Keratinocyte (primary cell): ENCODE results near the gene GRAMD4. TPM values are rescaled to one million over a fixed set of nuclear protein-coding genes. Genes with fewer than 3 reads are reported as not detected.

Source experiments
- DNase-seq: peaks from one replicate; pipeline ENCODE4 v3.0.0-alpha.2; 2011; ENCODE audit warnings: low read depth, missing footprints, low spot score
- FAIRE-seq: peaks from 2 replicates; lab custom pipeline; 2011; peaks lifted over from hg19 to GRCh38; lab: Jason Lieb, UNC
- H2AFZ ChIP-seq: 2 replicates; pipeline ENCODE4 v1.6.0; 2012; ENCODE audit warnings: low read length, control low read depth, inconsistent platforms; ENCODE audit not compliant: control insufficient read depth
- H3K27ac ChIP-seq: 2 replicates; pipeline ENCODE4 v1.5.1; 2011; ENCODE audit warnings: low read length; ENCODE audit not compliant: control insufficient read depth, insufficient read depth
- H3K27me3 ChIP-seq: 3 replicates; pipeline ENCODE4 v1.6.0; 2011; ENCODE audit warnings: low read length; ENCODE audit not compliant: control insufficient read depth, insufficient read depth; ENCODE audit errors: extremely low read depth
- H3K36me3 ChIP-seq, 2 experiments: 2 replicates in 1 of 2; 3 replicates in 1 of 2; pipeline ENCODE4 v1.5.1; 2011; ENCODE audit warnings: low read length in 2 of 2, mild to moderate bottlenecking in 1 of 2; ENCODE audit not compliant: control insufficient read depth in 2 of 2, insufficient read depth in 2 of 2; ENCODE audit errors: extremely low read depth in 1 of 2
- H3K4me1 ChIP-seq: 3 replicates; pipeline ENCODE4 v1.5.1; 2011; ENCODE audit warnings: low read length; ENCODE audit not compliant: control insufficient read depth, insufficient read depth; ENCODE audit errors: extremely low read depth
- H3K4me2 ChIP-seq: 3 replicates; pipeline ENCODE4 v1.6.0; 2011; ENCODE audit warnings: low read depth, low read length; ENCODE audit not compliant: control insufficient read depth, insufficient read depth; ENCODE audit errors: extremely low read depth
- H3K4me3 ChIP-seq, 3 experiments: fragments of 200-600 bp in 1 of 3; sonication (generic) in 1 of 3; 2 replicates in 2 of 3; 3 replicates in 1 of 3; pipeline ENCODE4 v1.5.1; 2011 to 2016; ENCODE audit warnings: low read length in 3 of 3, mild to moderate bottlenecking in 3 of 3, control low read depth in 2 of 3, inconsistent platforms in 1 of 3, low read depth in 1 of 3, mixed read lengths in 1 of 3, mixed run types in 1 of 3, moderate library complexity in 1 of 3; ENCODE audit not compliant: control insufficient read depth in 2 of 3, insufficient read depth in 2 of 3; ENCODE audit errors: extremely low read depth in 1 of 3
- H3K79me2 ChIP-seq: 2 replicates; pipeline ENCODE4 v1.6.0; 2012; ENCODE audit warnings: low read length; ENCODE audit not compliant: control insufficient read depth, insufficient read depth
- H3K9ac ChIP-seq: 3 replicates; pipeline ENCODE4 v1.6.0; 2011; ENCODE audit warnings: low read length; ENCODE audit not compliant: control insufficient read depth, insufficient read depth; ENCODE audit errors: extremely low read depth
- H3K9me1 ChIP-seq: 3 replicates; pipeline ENCODE4 v1.6.0; 2011; ENCODE audit warnings: low read length; ENCODE audit not compliant: control insufficient read depth, insufficient read depth; ENCODE audit errors: extremely low read depth
- H3K9me3 ChIP-seq: 2 replicates; pipeline ENCODE4 v1.5.1; 2012; ENCODE audit warnings: low read depth, low read length; ENCODE audit not compliant: control insufficient read depth
- H4K20me1 ChIP-seq: 3 replicates; pipeline ENCODE4 v1.6.0; 2011; ENCODE audit warnings: low read length; ENCODE audit not compliant: control insufficient read depth, insufficient read depth; ENCODE audit errors: extremely low read depth
- EZH2 ChIP-seq: IDR thresholded peaks from one replicate; pipeline ENCODE4 v1.6.1; 2012; ENCODE audit warnings: inconsistent platforms, mild to moderate bottlenecking, low read length, moderate library complexity
- dilution Hi-C: fragments of 300-500 bp; cut with MboI; formaldehyde crosslinking; loops from one replicate; pipeline ENCODE4 v1.7.0; 2020; ENCODE audit warnings: low sequenced_read_pairs; ENCODE audit not compliant: extremely low pct_ligation_motif_present
- polyA plus RNA-seq, 5 experiments: library from polyadenylated mRNA; depleted of rRNA in 3 of 5; stranded (reverse) in 3 of 5; stranded (forward) in 1 of 5; unstranded in 1 of 5; fragments of >200 nt; gene quantifications; 1 replicate in 1 of 5; 2 replicates in 3 of 5; 3 replicates in 1 of 5; pipeline versions ENCODE4 v1.2.1 to v1.2.3, GENCODE V29; 2011 to 2012; ENCODE audit warnings: missing spikeins in 2 of 5, low read depth in 1 of 5, low replicate concordance in 1 of 5
- TF ChIP-seq, protein P1 (sequence below), 3 experiments: IDR thresholded peaks in 1 of 3; conservative IDR thresholded peaks in 1 of 3; optimal IDR thresholded peaks in 1 of 3; 2 replicates in 2 of 3; 3 replicates in 1 of 3; pipeline versions ENCODE3 to v1.5.1; 2011; ENCODE audit warnings: low read length in 3 of 3, mild to moderate bottlenecking in 3 of 3, moderate library complexity in 2 of 3, control low read depth in 1 of 3, inconsistent platforms in 1 of 3; ENCODE audit not compliant: insufficient read depth in 2 of 3; ENCODE audit errors: extremely low read depth in 1 of 3

The GRAMD4 gene
- polyA plus RNA-seq, 1 donor (not counting 4 experiments of a cell fraction or from before 2014, with no cell fraction given) = 17.3 TPM

DNA sequence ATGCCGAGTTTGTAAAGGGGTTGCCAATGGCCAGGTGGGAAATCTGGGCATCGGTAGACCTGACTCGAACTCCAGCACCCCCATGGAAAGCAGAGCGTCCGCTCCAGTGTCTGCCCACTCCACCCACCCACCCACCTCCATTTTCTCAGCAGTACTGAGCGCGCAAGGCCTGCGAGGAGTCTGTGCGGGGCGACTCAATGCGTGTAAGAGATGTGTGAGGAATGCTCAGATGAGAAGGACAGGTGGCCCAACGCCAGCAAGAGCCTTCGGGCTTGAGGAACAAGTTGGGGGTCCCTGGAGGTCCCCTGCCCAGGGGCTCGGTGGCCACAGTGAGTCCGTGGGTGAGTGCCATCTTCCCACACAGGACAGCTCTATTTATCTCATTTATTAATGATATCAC lies 67.3 kb downstream of the GRAMD4 start:
- no peaks in the 10 kb centered on the region for H3K27me3 ChIP-seq
- no peak overlapping the region for H2AFZ ChIP-seq
- H3K9me1 ChIP-seq = no peaks in the 10 kb centered on the region
- H3K9me3 ChIP-seq = no peaks in the 10 kb centered on the region
- no peak for DNase-seq
- no peak overlapping the region for H3K9ac ChIP-seq
- TF ChIP-seq EZH2 = no peak
- TF ChIP-seq, protein P1, sequence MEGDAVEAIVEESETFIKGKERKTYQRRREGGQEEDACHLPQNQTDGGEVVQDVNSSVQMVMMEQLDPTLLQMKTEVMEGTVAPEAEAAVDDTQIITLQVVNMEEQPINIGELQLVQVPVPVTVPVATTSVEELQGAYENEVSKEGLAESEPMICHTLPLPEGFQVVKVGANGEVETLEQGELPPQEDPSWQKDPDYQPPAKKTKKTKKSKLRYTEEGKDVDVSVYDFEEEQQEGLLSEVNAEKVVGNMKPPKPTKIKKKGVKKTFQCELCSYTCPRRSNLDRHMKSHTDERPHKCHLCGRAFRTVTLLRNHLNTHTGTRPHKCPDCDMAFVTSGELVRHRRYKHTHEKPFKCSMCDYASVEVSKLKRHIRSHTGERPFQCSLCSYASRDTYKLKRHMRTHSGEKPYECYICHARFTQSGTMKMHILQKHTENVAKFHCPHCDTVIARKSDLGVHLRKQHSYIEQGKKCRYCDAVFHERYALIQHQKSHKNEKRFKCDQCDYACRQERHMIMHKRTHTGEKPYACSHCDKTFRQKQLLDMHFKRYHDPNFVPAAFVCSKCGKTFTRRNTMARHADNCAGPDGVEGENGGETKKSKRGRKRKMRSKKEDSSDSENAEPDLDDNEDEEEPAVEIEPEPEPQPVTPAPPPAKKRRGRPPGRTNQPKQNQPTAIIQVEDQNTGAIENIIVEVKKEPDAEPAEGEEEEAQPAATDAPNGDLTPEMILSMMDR (optimal IDR thresholded peaks at IDR 0.05 in 1 of 3, IDR thresholded peaks at IDR 0.05 in 1 of 3, conservative IDR thresholded peaks at IDR 0.05 in 1 of 3; ENCODE audit: extremely low read depth in 1 of 3, insufficient read depth in 2 of 3, low read length in 3 of 3) = no peak
- peaks cover 0 to 11% of the 10 kb centered on the region in 2 experiments for H3K36me3 ChIP-seq
- dilution Hi-C loops = no loop called here
- no peaks in the 10 kb centered on the region for H4K20me1 ChIP-seq
- no peak overlapping the region for H3K27ac ChIP-seq
- no peaks in the 10 kb centered on the region for H3K4me1 ChIP-seq
- no peaks in the 10 kb centered on the region for H3K79me2 ChIP-seq
- FAIRE-seq = no peak
- no peak overlapping the region for H3K4me3 ChIP-seq
- no peak overlapping the region for H3K4me2 ChIP-seq

DNA sequence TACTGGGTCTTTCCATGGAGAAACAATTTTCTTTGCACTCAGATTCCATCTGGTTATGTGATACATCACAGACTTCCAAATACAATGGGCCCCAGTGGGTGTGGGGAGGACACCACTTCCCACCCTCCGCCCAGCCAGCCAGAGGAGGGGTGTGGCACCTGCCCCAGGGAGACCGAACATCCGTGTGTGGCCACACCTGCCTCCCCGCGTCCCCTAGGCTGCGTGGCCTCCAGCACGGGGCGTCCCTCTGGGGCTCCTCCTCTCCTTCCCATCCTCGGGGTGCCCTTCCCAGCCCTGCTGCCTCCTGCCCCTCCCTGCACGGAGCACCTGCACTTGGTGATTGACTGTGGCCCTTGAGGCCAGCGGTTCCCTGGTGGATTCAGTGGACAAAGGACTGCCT lies 68.8 kb downstream of the GRAMD4 start:
- Histone ChIP-seq H3K9me1 (no peaks in the 10 kb centered on the region), H2AFZ (no peak overlapping the region), H3K27me3 (no peaks in the 10 kb centered on the region), H3K4me3 (no peak overlapping the region), H3K4me1 (no peaks in the 10 kb centered on the region), H3K79me2 (no peaks in the 10 kb centered on the region), H3K4me2 (no peak overlapping the region), H3K36me3 (peaks cover 4 to 13% of the 10 kb centered on the region in 2 experiments), H3K27ac (no peak overlapping the region), H3K9me3 (no peaks in the 10 kb centered on the region), H4K20me1 (no peaks in the 10 kb centered on the region), H3K9ac (no peak overlapping the region)
- dilution Hi-C loops = no loop called here
- DNase-seq (no peak), FAIRE-seq (no peak)
- TF ChIP-seq, protein P1 (optimal IDR thresholded peaks at IDR 0.05 in 1 of 3, IDR thresholded peaks at IDR 0.05 in 1 of 3, conservative IDR thresholded peaks at IDR 0.05 in 1 of 3; ENCODE audit: extremely low read depth in 1 of 3, insufficient read depth in 2 of 3, low read length in 3 of 3) = no peak
- TF ChIP-seq EZH2 = no peak
